ENCODE measurements around the gene ARSA.

Gene ARSA

GRCh38 chr22:50578776-50579310 lies 49.1 kb downstream of the ARSA start:
- H3K4me3 ChIP-seq (ENCODE audit: low read length in 2 of 2): no peak overlapping the region
- no peaks in the 10 kb centered on the region for H3K9me3 ChIP-seq (ENCODE audit: control insufficient read depth in 2 of 2, low read length in 2 of 2)
- peaks cover 8 to 15% of the 10 kb centered on the region in 2 donors for H3K36me3 ChIP-seq (ENCODE audit: control insufficient read depth in 2 of 2, insufficient read depth in 2 of 2, low read length in 2 of 2)
- H3K27me3 ChIP-seq (ENCODE audit: control insufficient read depth in 2 of 2, insufficient read depth in 2 of 2, low read length in 2 of 2): no peaks in the 10 kb centered on the region
- peaks cover 14 to 22% of the 10 kb centered on the region in 2 donors for H3K4me1 ChIP-seq (ENCODE audit: control insufficient read depth in 2 of 2, insufficient read depth in 2 of 2, low read length in 2 of 2)
- no peak overlapping the region for H3K27ac ChIP-seq (ENCODE audit: low read depth in 2 of 2, low read length in 2 of 2)
- no peak overlapping the region for H3K9ac ChIP-seq (ENCODE audit: low read depth in 1 of 2, low read length in 2 of 2)

- no peaks in the 10 kb centered on the region for H3K27me3 ChIP-seq (ENCODE audit: control insufficient read depth in 2 of 2, insufficient read depth in 2 of 2, low read length in 2 of 2)
- H3K36me3 ChIP-seq (ENCODE audit: control insufficient read depth in 2 of 2, insufficient read depth in 2 of 2, low read length in 2 of 2): peaks cover 8 to 15% of the 10 kb centered on the region in 2 donors
- H3K27ac ChIP-seq (ENCODE audit: low read depth in 2 of 2, low read length in 2 of 2): no peak within 1 kb of the TSS
- peaks cover 7 to 17% of the 10 kb centered on the region in 2 donors for H3K4me1 ChIP-seq (ENCODE audit: control insufficient read depth in 2 of 2, insufficient read depth in 2 of 2, low read length in 2 of 2)
- H3K9ac ChIP-seq (ENCODE audit: low read depth in 1 of 2, low read length in 2 of 2): no peak within 1 kb of the TSS
- no peaks in the 10 kb centered on the region for H3K9me3 ChIP-seq (ENCODE audit: control insufficient read depth in 2 of 2, low read length in 2 of 2)
- H3K4me3 ChIP-seq (ENCODE audit: low read length in 2 of 2): no peak within 1 kb of the TSS
Observed at GRCh38 chr22:50577987-50578775, 49.8 kb downstream of the ARSA start, which contains the start of gene CPT1B. TSS of gene CPT1B (minus strand) at chr22:50578427. CDS start at chr22:50577915, 512 bp downstream.

GRCh38 chr22:50577697-50577986 lies 50.3 kb downstream of the ARSA start:
- H3K4me1 ChIP-seq (ENCODE audit: control insufficient read depth in 2 of 2, insufficient read depth in 2 of 2, low read length in 2 of 2): peaks cover 7 to 17% of the 10 kb centered on the region in 2 donors
- no peaks in the 10 kb centered on the region for H3K27me3 ChIP-seq (ENCODE audit: control insufficient read depth in 2 of 2, insufficient read depth in 2 of 2, low read length in 2 of 2)
- peaks cover 8 to 15% of the 10 kb centered on the region in 2 donors for H3K36me3 ChIP-seq (ENCODE audit: control insufficient read depth in 2 of 2, insufficient read depth in 2 of 2, low read length in 2 of 2)
- no peaks in the 10 kb centered on the region for H3K9me3 ChIP-seq (ENCODE audit: control insufficient read depth in 2 of 2, low read length in 2 of 2)
- H3K4me3 ChIP-seq (ENCODE audit: low read length in 2 of 2): no peak overlapping the region
- H3K27ac ChIP-seq (ENCODE audit: low read depth in 2 of 2, low read length in 2 of 2): no peak overlapping the region
- no peak overlapping the region for H3K9ac ChIP-seq (ENCODE audit: low read depth in 1 of 2, low read length in 2 of 2)

GRCh38 chr22:50576806-50577696 lies 50.9 kb downstream of the ARSA start:
- H3K36me3 ChIP-seq (ENCODE audit: control insufficient read depth in 2 of 2, insufficient read depth in 2 of 2, low read length in 2 of 2): peaks cover 8 to 18% of the 10 kb centered on the region in 2 donors
- no peak overlapping the region for H3K4me3 ChIP-seq (ENCODE audit: low read length in 2 of 2)
- peaks cover 7 to 17% of the 10 kb centered on the region in 2 donors for H3K4me1 ChIP-seq (ENCODE audit: control insufficient read depth in 2 of 2, insufficient read depth in 2 of 2, low read length in 2 of 2)
- no peak overlapping the region for H3K27ac ChIP-seq (ENCODE audit: low read depth in 2 of 2, low read length in 2 of 2)
- no peak overlapping the region for H3K9ac ChIP-seq (ENCODE audit: low read depth in 1 of 2, low read length in 2 of 2)
- no peaks in the 10 kb centered on the region for H3K27me3 ChIP-seq (ENCODE audit: control insufficient read depth in 2 of 2, insufficient read depth in 2 of 2, low read length in 2 of 2)
- H3K9me3 ChIP-seq (ENCODE audit: control insufficient read depth in 2 of 2, low read length in 2 of 2): no peaks in the 10 kb centered on the region

GRCh38 chr22:50576070-50576469 lies 51.9 kb downstream of the ARSA start:
- no peaks in the 10 kb centered on the region for H3K9me3 ChIP-seq (ENCODE audit: control insufficient read depth in 2 of 2, low read length in 2 of 2)
- peaks cover 13 to 21% of the 10 kb centered on the region in 2 donors for H3K36me3 ChIP-seq (ENCODE audit: control insufficient read depth in 2 of 2, insufficient read depth in 2 of 2, low read length in 2 of 2)
- H3K4me3 ChIP-seq (ENCODE audit: low read length in 2 of 2): no peak overlapping the region
- no peak overlapping the region for H3K9ac ChIP-seq (ENCODE audit: low read depth in 1 of 2, low read length in 2 of 2)
- no peak overlapping the region for H3K27ac ChIP-seq (ENCODE audit: low read depth in 2 of 2, low read length in 2 of 2)
- H3K27me3 ChIP-seq (ENCODE audit: control insufficient read depth in 2 of 2, insufficient read depth in 2 of 2, low read length in 2 of 2): no peaks in the 10 kb centered on the region
- H3K4me1 ChIP-seq (ENCODE audit: control insufficient read depth in 2 of 2, insufficient read depth in 2 of 2, low read length in 2 of 2): peaks cover 0 to 12% of the 10 kb centered on the region in 2 donors

GRCh38 chr22:50575426-50575941 lies 52.5 kb downstream of the ARSA start:
- Histone ChIP-seq H3K4me1 (ENCODE audit: control insufficient read depth in 2 of 2, insufficient read depth in 2 of 2, low read length in 2 of 2) (peaks cover 0 to 10% of the 10 kb centered on the region in 2 donors), H3K27me3 (ENCODE audit: control insufficient read depth in 2 of 2, insufficient read depth in 2 of 2, low read length in 2 of 2) (no peaks in the 10 kb centered on the region), H3K9ac (ENCODE audit: low read depth in 1 of 2, low read length in 2 of 2) (no peak overlapping the region), H3K9me3 (ENCODE audit: control insufficient read depth in 2 of 2, low read length in 2 of 2) (no peaks in the 10 kb centered on the region), H3K27ac (ENCODE audit: low read depth in 2 of 2, low read length in 2 of 2) (no peak overlapping the region), H3K4me3 (ENCODE audit: low read length in 2 of 2) (no peak overlapping the region), H3K36me3 (ENCODE audit: control insufficient read depth in 2 of 2, insufficient read depth in 2 of 2, low read length in 2 of 2) (peaks cover 15 to 25% of the 10 kb centered on the region in 2 donors)
